ENCODE data around the gene COL6A1. TPM values are rescaled to one million over a fixed set of nuclear protein-coding genes. Genes with fewer than 3 reads are reported as not detected.

COL6A1 gene
- polyA plus RNA-seq, 1 donor from 2014 or later: 29.4 TPM

DNA sequence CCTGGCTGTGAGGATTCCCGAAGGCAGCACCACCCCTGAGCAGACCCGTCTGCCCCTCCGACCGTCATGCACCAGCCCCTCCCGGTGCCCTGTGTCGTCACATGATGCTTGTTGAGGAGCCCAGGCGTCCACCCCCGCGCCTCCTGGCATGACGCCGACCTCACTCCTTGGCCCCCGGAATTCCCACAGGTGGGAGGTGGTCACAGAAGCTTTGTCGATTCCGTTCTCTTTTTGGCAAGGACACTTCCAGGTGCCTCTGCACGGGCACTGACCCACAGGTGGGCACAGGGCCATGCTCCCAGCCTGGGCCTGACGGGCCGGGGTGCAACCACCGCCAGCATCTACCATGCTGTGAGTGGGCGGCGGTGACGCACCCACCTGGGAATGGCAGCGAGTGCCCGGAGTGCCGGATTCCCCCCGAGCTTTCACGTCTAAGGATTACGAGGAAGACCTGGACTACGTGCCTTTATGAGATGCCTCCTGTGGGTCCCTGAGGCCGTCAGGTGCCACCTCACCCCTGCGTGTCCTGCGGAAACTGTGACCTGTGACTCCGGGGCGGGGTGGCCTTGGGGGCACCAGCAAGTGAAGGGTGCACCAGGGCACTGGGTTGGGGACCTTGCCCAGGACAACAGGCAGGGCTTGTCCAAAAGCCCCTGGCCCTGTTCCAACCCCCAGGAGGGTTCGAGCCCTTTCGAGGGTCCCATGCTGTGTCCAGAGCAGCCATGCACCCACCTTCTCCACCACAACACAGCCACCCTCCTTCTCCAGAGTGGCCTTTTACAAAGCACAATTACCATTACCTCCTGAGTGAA is 31.4 kb upstream of the COL6A1 start:
- no peak overlapping the region for H2AFZ ChIP-seq (ENCODE audit: low read depth, low read length)
- H3K9ac ChIP-seq (ENCODE audit: low read length): no peak overlapping the region
- H3K4me3 ChIP-seq (ENCODE audit: low read length): no peak overlapping the region
- no peaks in the 10 kb centered on the region for H3K79me2 ChIP-seq (replicated peaks; ENCODE audit: insufficient read depth, low read length)
- no peaks in the 10 kb centered on the region for H4K20me1 ChIP-seq (ENCODE audit: insufficient read depth)
- no peaks in the 10 kb centered on the region for H3K36me3 ChIP-seq (ENCODE audit: insufficient read depth, low read length)
- H3K27me3 ChIP-seq (ENCODE audit: insufficient read depth, low read depth, low read length): no peaks in the 10 kb centered on the region
- H3K27ac ChIP-seq (ENCODE audit: low read length): no peak overlapping the region
- TF ChIP-seq SMC3 (conservative IDR thresholded peaks at IDR 0.05; ENCODE audit: poor library complexity) (no peak), POLR2AphosphoS5 (IDR thresholded peaks at IDR 0.05) (no peak), TAF1 (IDR thresholded peaks at IDR 0.05; ENCODE audit: low read depth) (no peak), EP300 (conservative IDR thresholded peaks at IDR 0.05; ENCODE audit: poor library complexity, severe bottlenecking) (no peak)
- H3K9me3 ChIP-seq (ENCODE audit: low read length): no peaks in the 10 kb centered on the region
- H3K9me2 ChIP-seq (ENCODE audit: insufficient read depth, low read length): no peaks in the 10 kb centered on the region
- no peaks in the 10 kb centered on the region for H3F3A ChIP-seq (ENCODE audit: insufficient read depth, low read length, poor library complexity, severe bottlenecking)
- H3K4me2 ChIP-seq (ENCODE audit: low read length): no peak overlapping the region

DNA sequence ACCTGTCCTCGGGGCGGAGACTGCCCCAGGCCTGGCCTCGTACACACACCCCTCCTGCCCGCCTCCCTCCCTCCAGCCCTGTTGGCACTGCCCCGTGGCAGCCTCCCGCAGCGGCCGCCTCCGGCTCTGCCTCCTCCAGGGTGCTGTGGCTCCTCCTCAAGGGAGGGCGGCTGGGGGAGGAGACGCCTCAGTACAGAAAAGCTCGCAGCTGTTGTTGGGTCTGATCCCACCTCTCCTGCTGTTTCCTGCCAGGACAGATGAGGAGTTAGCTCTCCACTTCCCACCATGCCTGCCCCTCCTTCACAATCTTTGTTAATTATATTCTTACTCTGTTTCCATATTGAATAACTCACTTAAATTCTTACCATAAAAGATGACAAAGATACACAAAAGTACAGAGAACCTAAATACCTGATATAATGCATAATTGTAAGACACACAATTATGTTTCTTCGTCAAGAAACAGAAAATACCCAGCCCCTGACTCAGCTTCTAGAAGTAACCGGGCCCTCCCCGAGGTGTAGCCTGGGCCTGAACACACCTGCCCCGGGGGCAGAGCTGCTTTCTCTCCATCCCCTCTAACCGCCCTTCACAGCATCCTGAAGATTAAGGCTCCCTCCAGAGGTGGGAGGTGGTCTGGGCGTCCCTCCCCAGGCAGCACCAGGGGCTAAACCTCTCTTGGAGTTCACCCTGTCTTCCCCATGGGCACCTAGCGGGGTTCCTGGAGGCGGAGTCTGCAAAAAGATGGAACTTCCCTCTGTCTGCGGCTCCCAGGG is 30.6 kb upstream of the COL6A1 start:
- Histone ChIP-seq H3K27me3 (ENCODE audit: insufficient read depth, low read depth, low read length) (no peaks in the 10 kb centered on the region), H3K79me2 (replicated peaks; ENCODE audit: insufficient read depth, low read length) (no peaks in the 10 kb centered on the region), H3K9me2 (ENCODE audit: insufficient read depth, low read length) (no peaks in the 10 kb centered on the region), H3K36me3 (ENCODE audit: insufficient read depth, low read length) (no peaks in the 10 kb centered on the region), H3K27ac (ENCODE audit: low read length) (no peak overlapping the region), H3K4me3 (ENCODE audit: low read length) (no peak overlapping the region), H3F3A (ENCODE audit: insufficient read depth, low read length, poor library complexity, severe bottlenecking) (no peaks in the 10 kb centered on the region), H3K9me3 (ENCODE audit: low read length) (no peaks in the 10 kb centered on the region), H3K4me2 (ENCODE audit: low read length) (no peak overlapping the region), H2AFZ (ENCODE audit: low read depth, low read length) (no peak overlapping the region), H3K9ac (ENCODE audit: low read length) (no peak overlapping the region), H4K20me1 (ENCODE audit: insufficient read depth) (no peaks in the 10 kb centered on the region)
- no peak for TF ChIP-seq POLR2AphosphoS5 (IDR thresholded peaks at IDR 0.05)
- no peak for TF ChIP-seq TAF1 (IDR thresholded peaks at IDR 0.05; ENCODE audit: low read depth)
- no peak for TF ChIP-seq MXI1 (conservative IDR thresholded peaks at IDR 0.05; ENCODE audit: poor library complexity, severe bottlenecking)
- no peak for TF ChIP-seq EP300 (conservative IDR thresholded peaks at IDR 0.05; ENCODE audit: poor library complexity, severe bottlenecking)
- TF ChIP-seq EZH2 (IDR thresholded peaks at IDR 0.05; ENCODE audit: borderline replicate concordance, insufficient read depth, low read length, poor library complexity, severe bottlenecking): no peak
- TF ChIP-seq, protein P1, sequence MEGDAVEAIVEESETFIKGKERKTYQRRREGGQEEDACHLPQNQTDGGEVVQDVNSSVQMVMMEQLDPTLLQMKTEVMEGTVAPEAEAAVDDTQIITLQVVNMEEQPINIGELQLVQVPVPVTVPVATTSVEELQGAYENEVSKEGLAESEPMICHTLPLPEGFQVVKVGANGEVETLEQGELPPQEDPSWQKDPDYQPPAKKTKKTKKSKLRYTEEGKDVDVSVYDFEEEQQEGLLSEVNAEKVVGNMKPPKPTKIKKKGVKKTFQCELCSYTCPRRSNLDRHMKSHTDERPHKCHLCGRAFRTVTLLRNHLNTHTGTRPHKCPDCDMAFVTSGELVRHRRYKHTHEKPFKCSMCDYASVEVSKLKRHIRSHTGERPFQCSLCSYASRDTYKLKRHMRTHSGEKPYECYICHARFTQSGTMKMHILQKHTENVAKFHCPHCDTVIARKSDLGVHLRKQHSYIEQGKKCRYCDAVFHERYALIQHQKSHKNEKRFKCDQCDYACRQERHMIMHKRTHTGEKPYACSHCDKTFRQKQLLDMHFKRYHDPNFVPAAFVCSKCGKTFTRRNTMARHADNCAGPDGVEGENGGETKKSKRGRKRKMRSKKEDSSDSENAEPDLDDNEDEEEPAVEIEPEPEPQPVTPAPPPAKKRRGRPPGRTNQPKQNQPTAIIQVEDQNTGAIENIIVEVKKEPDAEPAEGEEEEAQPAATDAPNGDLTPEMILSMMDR (IDR thresholded peaks at IDR 0.05; ENCODE audit: poor library complexity, severe bottlenecking): no peak
- no peak for TF ChIP-seq SMC3 (conservative IDR thresholded peaks at IDR 0.05; ENCODE audit: poor library complexity)
- TF ChIP-seq, protein P2, sequence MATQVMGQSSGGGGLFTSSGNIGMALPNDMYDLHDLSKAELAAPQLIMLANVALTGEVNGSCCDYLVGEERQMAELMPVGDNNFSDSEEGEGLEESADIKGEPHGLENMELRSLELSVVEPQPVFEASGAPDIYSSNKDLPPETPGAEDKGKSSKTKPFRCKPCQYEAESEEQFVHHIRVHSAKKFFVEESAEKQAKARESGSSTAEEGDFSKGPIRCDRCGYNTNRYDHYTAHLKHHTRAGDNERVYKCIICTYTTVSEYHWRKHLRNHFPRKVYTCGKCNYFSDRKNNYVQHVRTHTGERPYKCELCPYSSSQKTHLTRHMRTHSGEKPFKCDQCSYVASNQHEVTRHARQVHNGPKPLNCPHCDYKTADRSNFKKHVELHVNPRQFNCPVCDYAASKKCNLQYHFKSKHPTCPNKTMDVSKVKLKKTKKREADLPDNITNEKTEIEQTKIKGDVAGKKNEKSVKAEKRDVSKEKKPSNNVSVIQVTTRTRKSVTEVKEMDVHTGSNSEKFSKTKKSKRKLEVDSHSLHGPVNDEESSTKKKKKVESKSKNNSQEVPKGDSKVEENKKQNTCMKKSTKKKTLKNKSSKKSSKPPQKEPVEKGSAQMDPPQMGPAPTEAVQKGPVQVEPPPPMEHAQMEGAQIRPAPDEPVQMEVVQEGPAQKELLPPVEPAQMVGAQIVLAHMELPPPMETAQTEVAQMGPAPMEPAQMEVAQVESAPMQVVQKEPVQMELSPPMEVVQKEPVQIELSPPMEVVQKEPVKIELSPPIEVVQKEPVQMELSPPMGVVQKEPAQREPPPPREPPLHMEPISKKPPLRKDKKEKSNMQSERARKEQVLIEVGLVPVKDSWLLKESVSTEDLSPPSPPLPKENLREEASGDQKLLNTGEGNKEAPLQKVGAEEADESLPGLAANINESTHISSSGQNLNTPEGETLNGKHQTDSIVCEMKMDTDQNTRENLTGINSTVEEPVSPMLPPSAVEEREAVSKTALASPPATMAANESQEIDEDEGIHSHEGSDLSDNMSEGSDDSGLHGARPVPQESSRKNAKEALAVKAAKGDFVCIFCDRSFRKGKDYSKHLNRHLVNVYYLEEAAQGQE (IDR thresholded peaks at IDR 0.05; ENCODE audit: borderline replicate concordance): no peak
- TF ChIP-seq RAD21 (conservative IDR thresholded peaks at IDR 0.05): no peak

All from neural cell (in vitro differentiated cells).